COR-L47 (cell line): ENCODE results near the gene PRRT4.

ENCODE experiments used
- DNase-seq: peaks from one replicate; lab custom pipeline; 2025; lab: John Stamatoyannopoulos, UW

The PRRT4 gene

GRCh38 chr7:128374041-128374440, 12.6 kb upstream of the PRRT4 start:
- no peak for DNase-seq

- no peak for DNase-seq
Measured at GRCh38 chr7:128373606-128374005, 12.1 kb upstream of the PRRT4 start.

- no peak for DNase-seq
Measured at GRCh38 chr7:128370491-128370890, 9.0 kb upstream of the PRRT4 start.

DNA sequence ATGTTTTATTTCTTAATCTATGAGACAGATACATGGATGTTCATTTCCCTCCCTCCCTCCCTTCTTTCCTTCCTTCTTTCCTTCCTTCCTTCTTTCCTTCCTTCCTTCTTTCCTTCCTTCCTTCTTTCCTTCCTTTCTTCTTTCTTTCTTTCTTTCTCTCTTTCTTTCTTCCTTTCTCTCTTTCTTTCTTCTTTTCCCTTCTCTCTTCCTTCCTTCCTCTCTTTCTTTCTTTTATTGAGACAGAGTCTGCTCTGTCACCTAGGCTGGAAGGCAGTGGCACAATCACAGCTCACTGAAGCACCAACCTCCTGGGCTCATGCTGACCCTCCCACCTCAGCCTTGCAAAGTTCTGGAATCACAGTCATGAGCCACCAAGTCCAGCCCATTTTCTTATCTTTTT, 5.5 kb upstream of the PRRT4 start:
- no peak for DNase-seq

DNA sequence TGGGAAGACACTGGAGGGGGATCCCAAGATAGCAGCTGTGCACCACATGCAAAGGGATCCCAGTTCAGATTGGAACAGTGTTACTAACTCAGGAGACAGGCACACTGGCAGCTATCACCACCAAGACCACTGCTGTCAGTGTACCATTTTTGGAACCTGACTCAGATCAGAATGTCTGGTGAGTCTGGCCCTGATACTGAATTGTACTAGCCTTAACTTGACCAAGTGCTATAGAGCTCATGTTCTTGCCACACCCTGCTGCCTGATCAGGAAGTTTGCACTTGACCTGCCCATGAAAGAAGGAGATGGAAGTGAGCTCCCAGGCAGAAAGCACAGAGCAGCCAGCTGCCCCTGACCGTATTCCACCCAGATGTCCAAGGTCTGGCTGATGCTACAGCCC, 4.8 kb upstream of the PRRT4 start:
- DNase-seq = no peak

DNA sequence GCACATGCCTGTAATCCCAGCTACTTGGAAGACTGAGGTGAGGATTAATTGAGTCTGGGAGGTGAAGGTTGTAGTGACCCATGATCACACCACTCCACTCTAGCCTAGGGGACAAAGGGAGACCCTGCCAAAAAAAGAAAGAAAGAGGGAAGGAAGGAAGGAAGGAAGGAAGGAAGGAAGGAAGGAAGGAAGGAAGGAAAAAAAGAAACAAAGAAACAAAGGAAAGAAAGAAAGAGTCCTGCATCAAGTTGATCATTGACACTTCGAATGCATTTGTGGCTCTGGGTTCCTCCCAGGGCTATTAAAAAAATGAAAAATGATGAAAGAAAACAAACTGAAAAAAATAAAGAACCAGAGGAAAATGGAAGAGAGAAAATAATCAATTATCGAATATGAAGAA, 3.9 kb upstream of the PRRT4 start:
- no peak for DNase-seq

- no peak for DNase-seq
Measured at GRCh38 chr7:128364166-128364870, 2.8 kb upstream of the PRRT4 start.

DNA sequence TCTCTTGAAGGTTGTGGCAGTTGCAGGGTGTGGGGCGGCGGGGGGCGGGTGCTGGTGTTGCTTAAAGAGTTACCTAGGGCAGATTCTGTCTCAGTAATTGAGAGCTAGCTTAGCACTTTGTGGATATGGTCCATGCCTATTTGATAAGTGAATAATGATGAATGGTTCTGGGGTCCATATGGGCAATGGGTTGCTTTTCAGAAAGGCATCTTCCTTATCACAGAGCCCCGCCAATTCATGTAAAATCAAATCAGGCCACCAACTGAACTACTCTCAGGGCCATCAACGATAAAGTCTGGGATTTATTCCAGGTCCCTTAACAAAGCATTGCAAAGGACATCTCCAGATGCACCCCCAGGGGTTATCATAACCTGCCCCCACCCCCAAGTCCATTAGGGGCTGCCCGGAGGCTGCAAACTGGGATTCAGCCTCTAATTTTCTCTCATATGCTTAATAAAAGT, 1.8 kb upstream of the PRRT4 start:
- no peak for DNase-seq

DNA sequence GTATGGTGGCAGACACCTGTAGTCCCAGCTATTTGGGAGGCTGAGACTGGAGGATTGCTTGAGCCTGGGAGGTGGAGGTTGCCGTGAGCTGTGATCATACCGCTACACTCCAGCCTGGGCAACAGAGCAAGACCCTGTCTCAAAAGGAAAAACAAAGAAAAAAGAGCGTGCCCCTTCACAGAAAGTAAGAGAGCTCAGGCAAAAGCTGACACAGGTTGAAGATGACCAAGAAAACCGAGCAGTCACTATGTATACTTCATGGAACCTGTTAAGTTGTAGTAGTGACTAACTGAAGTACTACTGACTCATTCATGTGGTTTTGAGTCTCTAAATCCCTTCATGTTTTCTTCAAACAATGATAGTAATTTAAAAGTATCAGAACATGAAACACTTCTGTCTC, 1.2 kb upstream of the PRRT4 start:
- no peak for DNase-seq

DNA sequence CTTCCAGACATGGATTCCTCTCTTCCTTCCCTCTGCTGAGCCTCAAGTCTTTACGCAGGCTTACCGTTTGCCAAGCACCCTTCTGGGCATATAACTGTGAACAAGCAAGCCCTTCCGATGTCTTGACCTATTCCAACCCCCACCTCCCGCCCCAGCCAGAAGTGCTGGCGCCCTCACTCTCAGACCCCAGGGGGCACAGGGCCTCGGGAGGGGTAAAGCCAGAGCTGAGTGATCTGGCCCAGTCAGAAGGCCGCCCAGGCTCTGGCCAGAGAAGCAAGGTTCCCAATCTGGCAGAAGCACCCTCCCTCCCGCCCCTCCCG, 1.2 kb downstream of the PRRT4 start:
- no peak for DNase-seq

DNA sequence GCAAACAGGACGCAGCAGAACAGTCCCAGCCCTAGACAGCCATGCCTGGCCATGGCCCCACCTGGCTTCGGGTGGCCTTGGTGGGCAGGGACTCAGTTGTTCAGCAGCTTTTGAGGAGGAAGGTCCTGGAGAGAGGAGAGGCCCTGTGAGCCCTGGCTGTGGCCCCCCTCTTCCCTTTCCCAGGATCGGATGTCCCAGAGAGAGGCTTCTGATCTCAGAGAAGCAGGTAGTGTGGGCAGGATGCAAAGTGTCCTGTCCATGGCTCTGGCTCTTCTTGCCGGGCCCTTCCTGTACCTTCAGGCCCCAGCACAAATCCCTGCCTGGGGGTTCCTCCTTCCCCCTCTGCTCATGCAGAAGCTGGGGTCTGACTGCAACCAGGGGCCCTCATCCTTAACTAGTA, 1.6 kb downstream of the PRRT4 start:
- no peak for DNase-seq

DNA sequence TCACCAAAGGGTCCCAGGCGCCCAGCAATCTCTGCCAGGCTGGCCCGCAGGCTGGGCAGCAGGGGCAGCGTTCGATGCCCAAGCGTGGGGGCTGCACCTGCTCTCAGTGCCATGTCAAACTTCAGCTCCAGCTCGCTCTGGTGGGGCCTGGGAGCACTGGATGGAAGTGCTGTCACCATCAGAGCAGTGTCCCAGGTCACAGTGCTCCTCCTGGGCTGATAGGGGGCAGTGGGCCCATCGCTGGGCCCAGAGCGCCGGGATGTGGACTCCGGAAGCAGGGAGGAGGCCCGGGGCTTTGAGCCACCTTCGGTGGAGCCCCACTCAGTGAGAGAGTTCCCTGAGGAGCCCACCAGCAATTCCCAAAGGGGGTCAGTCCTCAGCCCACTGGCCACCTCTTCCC, 2.2 kb downstream of the PRRT4 start:
- no peak for DNase-seq

GRCh38 chr7:128358233-128358632, 3.3 kb downstream of the PRRT4 start:
- no peak for DNase-seq

GRCh38 chr7:128357217-128357613, 4.3 kb downstream of the PRRT4 start:
- DNase-seq = no peak

DNA sequence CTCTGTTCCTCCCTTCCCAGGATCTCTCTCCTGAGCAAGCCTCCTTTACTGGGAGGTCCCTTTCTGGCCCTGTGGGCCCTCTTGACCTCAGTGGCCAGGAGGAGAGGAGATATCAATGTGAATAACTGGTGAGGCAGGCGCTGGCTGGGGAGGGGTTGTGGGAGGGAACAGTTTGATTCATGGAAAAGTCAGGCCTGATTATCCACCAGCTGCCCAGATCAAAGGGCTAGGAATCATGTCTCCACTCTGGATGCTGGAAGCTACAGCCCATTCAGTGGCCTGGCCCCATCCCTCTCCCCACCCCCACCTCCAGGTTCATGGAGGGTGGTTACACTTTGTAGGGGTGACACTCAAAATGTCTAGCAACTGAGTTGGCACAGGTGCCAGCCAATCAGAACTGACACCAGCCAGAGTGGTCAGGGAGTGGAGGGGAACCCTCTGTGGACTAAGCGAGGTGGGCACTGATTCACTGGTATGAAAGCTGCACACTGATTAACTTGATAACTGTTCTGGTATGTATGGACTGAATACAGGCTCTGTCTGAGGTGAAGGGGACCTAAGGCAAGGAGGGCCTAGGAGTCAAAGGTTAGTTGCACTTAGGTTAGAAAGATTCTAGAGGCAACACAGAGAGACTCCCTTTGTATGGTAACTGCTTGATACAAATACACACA, 4.8 kb downstream of the PRRT4 start:
- DNase-seq = no peak

DNA sequence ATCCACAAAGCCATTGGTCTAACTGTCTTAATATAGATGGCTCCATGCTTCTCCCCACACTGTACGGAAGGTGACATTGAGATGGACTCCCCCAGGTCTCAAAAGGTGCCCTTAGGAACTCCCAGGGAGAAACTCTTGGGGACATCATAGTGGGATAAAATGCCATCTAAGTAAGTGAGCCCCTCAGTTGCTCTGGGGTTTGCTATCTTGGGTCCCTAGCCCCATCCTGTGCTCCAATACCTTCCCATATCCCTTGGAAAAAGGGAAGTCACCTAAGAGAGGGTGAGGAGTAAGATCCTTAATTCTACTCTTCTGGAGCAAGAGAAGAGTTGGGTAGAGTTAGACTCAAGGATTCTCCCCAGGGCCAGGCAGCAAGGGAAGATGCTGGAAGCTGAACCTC, 7.9 kb downstream of the PRRT4 start:
- no peak for DNase-seq

DNA sequence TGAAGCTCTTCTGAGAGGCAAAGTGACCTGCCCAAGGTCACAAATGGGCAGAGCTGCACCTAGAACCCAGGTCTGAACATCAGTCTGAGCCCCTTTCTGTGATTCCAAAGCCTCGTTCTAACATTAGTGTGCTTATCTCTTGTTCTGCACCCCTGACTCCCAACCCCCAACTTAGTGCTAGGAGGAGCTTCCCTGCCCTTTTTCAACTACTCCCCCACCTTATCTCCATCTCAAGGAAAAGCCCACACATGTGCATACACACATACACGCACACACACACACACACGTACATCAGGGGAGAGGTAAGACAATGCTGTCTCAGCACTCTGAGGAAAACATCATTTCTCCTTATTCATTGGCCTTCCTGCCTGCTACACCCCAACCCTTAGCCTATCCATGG, 8.3 kb downstream of the PRRT4 start:
- no peak for DNase-seq

DNA sequence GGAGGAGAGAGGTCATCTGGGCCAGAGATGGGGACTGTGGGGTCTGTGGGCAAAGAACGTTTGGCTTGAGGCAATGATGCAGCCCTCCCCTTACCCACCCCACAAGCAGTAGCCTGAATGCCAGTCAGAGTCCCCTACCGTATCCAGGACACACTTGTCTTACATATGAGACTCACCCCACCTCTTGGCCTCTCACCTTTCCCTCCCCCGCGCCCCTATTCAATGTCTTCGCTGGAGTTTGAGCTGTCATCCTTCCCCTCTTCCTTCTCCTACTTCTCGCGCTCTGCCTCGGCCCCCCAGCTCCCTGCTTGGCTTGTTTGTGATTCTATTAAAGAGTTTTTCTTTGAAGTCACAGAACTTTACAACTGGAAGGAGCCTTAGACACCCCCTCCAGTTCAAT, 8.9 kb downstream of the PRRT4 start:
- no peak for DNase-seq

DNA sequence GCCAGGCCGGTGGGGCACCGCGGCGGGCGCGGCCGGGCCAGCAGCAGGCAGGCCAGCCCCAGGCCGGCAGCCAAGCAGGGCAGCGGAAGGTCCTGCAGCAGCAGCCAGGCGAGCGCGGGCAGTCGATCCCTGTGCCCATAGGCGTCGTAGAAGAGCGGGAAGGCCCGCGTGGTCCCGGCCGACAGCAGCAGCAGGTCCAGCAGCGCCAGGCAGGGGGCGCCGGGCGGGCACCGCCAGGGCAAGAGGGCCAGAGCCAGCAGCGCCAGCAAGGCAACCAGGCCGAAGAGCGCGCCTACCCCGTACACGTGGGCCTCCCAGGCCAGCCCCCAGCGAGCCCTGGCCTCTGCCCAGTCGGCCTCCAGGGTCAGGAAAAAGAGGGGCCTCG, 9.3 kb downstream of the PRRT4 start:
- DNase-seq = no peak

GRCh38 chr7:128351296-128352152, 10.0 kb downstream of the PRRT4 start:
- no peak for DNase-seq

GRCh38 chr7:128350708-128351295, 10.7 kb downstream of the PRRT4 start:
- no peak for DNase-seq

DNA sequence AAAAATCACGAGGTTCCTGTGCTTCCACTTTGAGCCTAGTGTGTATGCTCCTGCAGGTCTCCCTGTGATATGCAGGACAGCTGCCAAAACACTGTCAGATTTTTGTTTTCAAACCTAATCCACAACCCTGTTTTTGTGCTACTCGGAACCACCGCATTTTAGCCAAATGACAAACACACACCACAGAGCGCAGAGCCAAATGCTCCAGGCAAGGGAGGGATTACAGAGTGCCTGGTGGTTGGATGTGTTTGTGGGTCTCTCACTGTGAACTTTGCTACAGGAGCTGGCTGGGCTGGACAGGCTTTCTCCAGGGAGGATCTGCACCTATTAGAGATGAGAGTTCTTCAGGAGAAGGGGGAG, 12.0 kb downstream of the PRRT4 start:
- DNase-seq = no peak

DNA sequence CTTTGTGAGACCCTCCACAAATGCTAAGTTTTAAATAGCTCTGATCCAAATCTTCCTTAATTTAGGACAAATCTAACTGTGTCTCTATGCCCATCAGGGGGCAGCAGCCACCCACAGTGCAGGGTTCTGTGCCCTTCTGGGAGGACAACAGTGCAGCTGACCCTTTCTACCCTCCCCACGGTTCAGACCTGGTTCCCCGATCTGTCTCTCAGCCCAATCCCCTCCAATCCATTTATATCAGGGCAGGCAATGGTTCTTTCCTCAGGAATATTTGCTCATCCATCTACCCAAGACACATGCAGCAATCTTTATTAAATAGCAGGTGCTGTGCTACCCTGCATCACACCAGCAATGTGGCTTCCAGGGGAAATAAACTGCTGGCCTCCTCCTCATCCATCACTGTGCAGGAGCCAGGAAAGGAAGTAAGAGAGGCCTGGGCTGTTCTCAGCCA, 13.8 kb downstream of the PRRT4 start:
- DNase-seq = peak; percentile 28
